Muscle layer of duodenum (tissue), 2 donors: ENCODE data around the gene PRTFDC1.
"Not testable (repeated sequence)": the region's sequence is repeated elsewhere in the genome, so short reads cannot be mapped to it uniquely, and the experiment has no call there.

ENCODE experiments used
- H3K27ac ChIP-seq: one replicate; pipeline ENCODE4 v1.7.0; 2013; ENCODE audit warnings: mild to moderate bottlenecking, low read length
- H3K27me3 ChIP-seq: one replicate; pipeline ENCODE4 v1.7.0; 2013; ENCODE audit warnings: low read depth, mild to moderate bottlenecking, control low read depth, low read length
- H3K36me3 ChIP-seq, 2 donors: one replicate each; pipeline ENCODE4 v1.7.0; 2013; ENCODE audit warnings: low read length in 2 of 2, control low read depth in 1 of 2, mild to moderate bottlenecking in 1 of 2; ENCODE audit not compliant: insufficient read depth in 2 of 2, control insufficient read depth in 1 of 2
- H3K4me1 ChIP-seq, 2 donors: one replicate each; pipeline ENCODE4 v1.7.0; 2013; ENCODE audit warnings: low read length in 2 of 2, mild to moderate bottlenecking in 2 of 2, control low read depth in 1 of 2, moderate library complexity in 1 of 2; ENCODE audit not compliant: insufficient read depth in 2 of 2, control insufficient read depth in 1 of 2
- H3K4me3 ChIP-seq, 2 donors: one replicate each; pipeline ENCODE4 v1.7.0; 2013; ENCODE audit warnings: low read length in 2 of 2, low read depth in 1 of 2, mild to moderate bottlenecking in 1 of 2
- H3K9me3 ChIP-seq, 2 donors: one replicate each; pipeline ENCODE4 v1.7.0; 2013; ENCODE audit warnings: low read length in 2 of 2, control low read depth in 1 of 2, mild to moderate bottlenecking in 1 of 2; ENCODE audit not compliant: control insufficient read depth in 1 of 2
- donor health status: healthy.

PRTFDC1 gene

GRCh38 chr10:24928163-24928562, 24.2 kb downstream of the PRTFDC1 start:
- H3K27me3 ChIP-seq, result no peaks in the 10 kb centered on the region
- no peak overlapping the region for H3K27ac ChIP-seq
- no peaks in the 10 kb centered on the region for H3K36me3 ChIP-seq
- no peaks in the 10 kb centered on the region for H3K4me1 ChIP-seq
- H3K9me3 ChIP-seq, result no peaks in the 10 kb centered on the region
- no peak overlapping the region for H3K4me3 ChIP-seq

DNA sequence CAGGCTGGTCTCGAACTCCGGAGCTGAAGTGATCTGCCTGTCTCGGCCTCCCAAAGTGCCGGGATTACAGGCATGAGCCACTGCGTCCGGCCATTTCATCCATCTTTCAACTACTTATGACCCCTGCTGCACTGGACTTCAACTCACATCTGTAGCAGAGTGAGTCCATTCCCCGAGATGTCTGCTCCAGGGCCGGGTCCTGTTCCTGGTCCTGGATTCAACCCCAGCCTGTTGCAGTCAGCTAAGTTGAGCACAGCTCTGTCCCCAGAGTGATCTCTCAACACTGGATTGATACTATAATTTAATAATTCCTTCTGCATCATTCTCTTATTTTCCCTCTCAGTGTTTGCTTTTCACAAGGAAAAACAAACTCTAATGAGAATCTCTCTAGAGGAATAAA, 25.8 kb downstream of the PRTFDC1 start:
- Histone ChIP-seq H3K36me3 (no peaks in the 10 kb centered on the region), H3K9me3 (no peaks in the 10 kb centered on the region), H3K4me3 (no peak overlapping the region), H3K27me3 (no peaks in the 10 kb centered on the region), H3K27ac (no peak overlapping the region), H3K4me1 (no peaks in the 10 kb centered on the region)

GRCh38 chr10:24925799-24926198, 26.6 kb downstream of the PRTFDC1 start:
- no peaks in the 10 kb centered on the region for H3K27me3 ChIP-seq
- no peak overlapping the region for H3K4me3 ChIP-seq
- no peaks in the 10 kb centered on the region for H3K9me3 ChIP-seq
- peaks cover 0 to 3% of the 10 kb centered on the region in 2 donors for H3K4me1 ChIP-seq
- H3K27ac ChIP-seq, result no peak overlapping the region
- H3K36me3 ChIP-seq, result no peaks in the 10 kb centered on the region

DNA sequence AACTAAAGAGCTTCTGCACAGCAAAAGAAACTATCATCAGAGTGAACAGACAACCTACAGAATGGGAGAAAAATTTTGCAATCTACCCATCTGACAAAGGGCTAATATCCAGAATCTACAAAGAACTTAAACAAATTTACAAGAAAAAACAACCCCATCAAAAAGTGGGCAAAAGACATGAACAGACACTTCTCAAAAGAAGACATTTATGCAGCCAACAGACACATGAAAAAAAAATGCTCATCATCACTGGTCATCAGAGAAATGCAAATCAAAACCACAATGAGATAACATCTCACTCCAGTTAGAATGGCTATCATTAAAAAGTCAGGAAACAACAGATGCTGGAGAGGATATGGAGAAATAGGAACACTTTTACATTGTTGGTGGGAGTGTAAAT, 27.9 kb downstream of the PRTFDC1 start:
- H3K4me3 ChIP-seq, H3K4me1 ChIP-seq, H3K27ac ChIP-seq, H3K36me3 ChIP-seq, H3K27me3 ChIP-seq, H3K9me3 ChIP-seq: not testable (repeated sequence)

GRCh38 chr10:24922222-24922868, 30.1 kb downstream of the PRTFDC1 start:
- not testable (repeated sequence) for H3K4me3 ChIP-seq, H3K27me3 ChIP-seq, H3K27ac ChIP-seq, H3K9me3 ChIP-seq, H3K36me3 ChIP-seq, H3K4me1 ChIP-seq

GRCh38 chr10:24920907-24921881, 31.2 kb downstream of the PRTFDC1 start:
- H3K27me3 ChIP-seq, result no peaks in the 10 kb centered on the region
- no peaks in the 10 kb centered on the region for H3K36me3 ChIP-seq
- no peak overlapping the region for H3K4me3 ChIP-seq
- peaks cover 0 to 3% of the 10 kb centered on the region in 2 donors for H3K4me1 ChIP-seq
- H3K9me3 ChIP-seq, result no peaks in the 10 kb centered on the region
- H3K27ac ChIP-seq, result no peak overlapping the region

DNA sequence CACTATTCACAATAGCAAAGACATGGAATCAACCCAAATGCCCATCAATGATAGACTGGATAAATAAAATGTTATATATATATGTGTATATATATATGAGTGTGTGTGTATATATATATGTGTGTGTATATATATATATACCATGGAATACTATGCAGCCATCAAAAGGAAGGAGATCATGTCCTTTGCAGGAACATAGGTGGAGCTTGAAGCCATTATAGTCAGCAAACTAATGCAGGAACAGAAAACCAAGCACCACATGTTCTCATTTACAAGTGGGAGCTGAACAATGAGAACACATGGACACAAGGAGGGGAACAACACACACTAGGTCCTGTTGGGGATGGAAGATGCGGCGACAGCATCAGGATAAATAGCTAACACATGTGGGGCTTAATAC, 32.2 kb downstream of the PRTFDC1 start:
- not testable (repeated sequence) for H3K9me3 ChIP-seq, H3K36me3 ChIP-seq, H3K27me3 ChIP-seq, H3K27ac ChIP-seq, H3K4me3 ChIP-seq, H3K4me1 ChIP-seq

DNA sequence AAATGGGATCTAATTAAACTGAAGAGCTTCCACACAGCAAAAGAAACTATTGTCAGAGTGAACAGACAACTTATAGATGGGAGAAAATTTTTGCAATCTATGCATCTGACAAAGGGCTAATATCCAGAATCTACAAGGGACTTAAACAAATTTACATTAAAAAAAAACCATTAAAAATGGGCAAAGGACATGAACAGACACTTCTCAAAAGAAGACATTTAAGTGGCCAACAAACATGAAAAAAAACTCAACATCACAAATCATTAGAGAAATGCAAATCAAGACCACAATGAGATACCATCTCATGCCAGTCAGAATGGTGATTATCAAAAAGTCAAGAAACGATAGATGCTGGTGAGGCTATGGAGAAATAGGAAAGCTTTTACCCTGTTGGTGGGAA, 32.8 kb downstream of the PRTFDC1 start:
- H3K9me3 ChIP-seq, H3K36me3 ChIP-seq, H3K27ac ChIP-seq, H3K4me1 ChIP-seq, H3K27me3 ChIP-seq, H3K4me3 ChIP-seq: not testable (repeated sequence)

GRCh38 chr10:24917979-24918378, 34.4 kb downstream of the PRTFDC1 start:
- no peaks in the 10 kb centered on the region for H3K9me3 ChIP-seq
- no peak overlapping the region for H3K27ac ChIP-seq
- no peak overlapping the region for H3K4me3 ChIP-seq
- H3K27me3 ChIP-seq, result no peaks in the 10 kb centered on the region
- peaks cover 0 to 3% of the 10 kb centered on the region in 2 donors for H3K4me1 ChIP-seq
- no peaks in the 10 kb centered on the region for H3K36me3 ChIP-seq

DNA sequence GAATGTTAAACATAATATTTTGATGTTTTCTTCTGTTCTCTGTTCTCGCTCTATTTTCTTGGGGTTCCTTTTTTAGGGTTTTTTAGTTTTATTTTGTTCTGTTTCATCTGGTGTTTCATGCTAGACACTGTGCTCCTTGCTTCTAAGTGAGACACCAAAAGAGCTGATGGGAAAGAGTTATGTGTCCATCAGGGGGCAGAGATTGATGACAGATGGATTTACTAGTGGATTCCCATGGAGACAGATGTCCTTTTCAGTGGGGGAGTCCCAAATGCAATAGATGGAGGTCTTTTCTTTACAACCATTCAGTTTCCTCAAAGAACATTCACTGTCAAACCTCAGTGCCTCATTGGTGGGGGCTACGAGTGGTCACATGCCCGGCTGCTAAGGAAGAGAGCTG, 34.9 kb downstream of the PRTFDC1 start:
- Histone ChIP-seq H3K27ac (no peak overlapping the region), H3K4me3 (no peak overlapping the region), H3K4me1 (peaks cover 0 to 3% of the 10 kb centered on the region in 2 donors), H3K27me3 (no peaks in the 10 kb centered on the region), H3K36me3 (no peaks in the 10 kb centered on the region), H3K9me3 (no peaks in the 10 kb centered on the region)

DNA sequence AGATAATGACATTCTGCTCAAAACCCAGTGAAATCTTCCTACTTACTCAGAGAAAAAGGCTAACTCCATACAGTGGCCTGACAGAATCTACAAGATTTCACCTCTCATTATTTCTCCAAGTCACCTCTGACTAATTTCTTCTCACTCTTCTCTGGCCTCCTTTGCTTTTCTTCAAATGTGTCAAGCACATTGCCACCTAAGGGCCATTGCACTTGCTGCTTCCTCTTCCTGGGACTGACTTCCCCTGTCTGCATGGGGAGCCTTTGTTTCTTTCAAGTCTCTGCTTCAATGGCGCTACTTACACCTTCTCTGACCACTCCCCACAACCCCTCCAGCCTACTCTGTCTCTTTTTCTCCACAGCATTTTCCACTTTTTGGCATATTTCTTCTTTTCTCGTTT, 36.0 kb downstream of the PRTFDC1 start:
- Histone ChIP-seq H3K36me3 (no peaks in the 10 kb centered on the region), H3K27me3 (no peaks in the 10 kb centered on the region), H3K4me3 (no peak overlapping the region), H3K4me1 (peaks cover 0 to 3% of the 10 kb centered on the region in 2 donors), H3K9me3 (no peaks in the 10 kb centered on the region), H3K27ac (no peak overlapping the region)
